Measurements from ENCODE around the gene DDA1.

The DDA1 gene

DNA sequence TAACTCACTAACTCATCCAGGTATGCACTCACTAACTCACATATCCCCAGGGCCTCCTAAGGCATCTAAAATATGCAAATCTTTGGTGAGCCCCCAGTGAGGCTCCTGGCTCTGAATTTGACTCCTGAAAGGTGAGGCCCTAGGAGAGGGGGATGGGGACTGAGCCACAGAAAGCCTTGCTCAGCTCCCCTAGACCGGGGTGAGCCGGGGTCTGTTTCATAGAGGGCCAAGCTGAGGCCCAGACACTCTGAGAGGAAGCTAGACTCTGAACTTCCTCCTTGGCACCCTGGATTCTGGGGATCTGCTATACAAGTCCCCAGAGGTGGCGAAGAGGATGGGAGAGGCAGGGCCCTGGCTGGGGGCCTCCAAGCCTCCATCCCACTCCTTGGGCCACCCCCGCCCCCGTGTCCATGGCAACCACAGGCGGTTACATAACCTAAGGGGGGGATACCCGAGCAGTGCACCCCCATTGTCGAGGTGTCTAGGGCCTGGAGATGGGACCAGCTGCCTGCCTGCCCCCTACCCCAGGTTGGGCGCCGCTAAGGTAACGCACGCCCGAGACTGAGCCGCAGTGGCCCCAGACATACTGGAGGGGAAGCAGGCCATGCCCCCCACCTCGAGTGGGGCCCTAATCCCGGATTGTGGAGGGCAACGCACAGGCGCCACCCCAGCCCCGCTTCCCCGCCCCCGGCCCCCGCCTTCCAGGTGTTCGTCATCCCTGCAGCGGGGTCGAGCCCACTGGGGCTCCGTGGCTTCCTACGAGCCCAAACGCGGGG, 6.8 kb upstream of the DDA1 start:
- peak; percentile 26 for DNase-seq
- Mint-ChIP-seq H3K27ac (no peak overlapping the region), H3K9me3 (peaks cover 9% of the 10 kb centered on the region), H3K36me3 (ENCODE audit: low read depth) (peaks cover 27% of the 10 kb centered on the region), H3K4me1 (peaks cover 33% of the 10 kb centered on the region), H3K4me3 (peak overlapping the region; percentile 74), H3K27me3 (ENCODE audit: low read depth, poor library complexity) (peaks cover 3% of the 10 kb centered on the region)
- TF ChIP-seq, protein P1, sequence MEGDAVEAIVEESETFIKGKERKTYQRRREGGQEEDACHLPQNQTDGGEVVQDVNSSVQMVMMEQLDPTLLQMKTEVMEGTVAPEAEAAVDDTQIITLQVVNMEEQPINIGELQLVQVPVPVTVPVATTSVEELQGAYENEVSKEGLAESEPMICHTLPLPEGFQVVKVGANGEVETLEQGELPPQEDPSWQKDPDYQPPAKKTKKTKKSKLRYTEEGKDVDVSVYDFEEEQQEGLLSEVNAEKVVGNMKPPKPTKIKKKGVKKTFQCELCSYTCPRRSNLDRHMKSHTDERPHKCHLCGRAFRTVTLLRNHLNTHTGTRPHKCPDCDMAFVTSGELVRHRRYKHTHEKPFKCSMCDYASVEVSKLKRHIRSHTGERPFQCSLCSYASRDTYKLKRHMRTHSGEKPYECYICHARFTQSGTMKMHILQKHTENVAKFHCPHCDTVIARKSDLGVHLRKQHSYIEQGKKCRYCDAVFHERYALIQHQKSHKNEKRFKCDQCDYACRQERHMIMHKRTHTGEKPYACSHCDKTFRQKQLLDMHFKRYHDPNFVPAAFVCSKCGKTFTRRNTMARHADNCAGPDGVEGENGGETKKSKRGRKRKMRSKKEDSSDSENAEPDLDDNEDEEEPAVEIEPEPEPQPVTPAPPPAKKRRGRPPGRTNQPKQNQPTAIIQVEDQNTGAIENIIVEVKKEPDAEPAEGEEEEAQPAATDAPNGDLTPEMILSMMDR (IDR thresholded peaks at IDR 0.05) = no peak

DNA sequence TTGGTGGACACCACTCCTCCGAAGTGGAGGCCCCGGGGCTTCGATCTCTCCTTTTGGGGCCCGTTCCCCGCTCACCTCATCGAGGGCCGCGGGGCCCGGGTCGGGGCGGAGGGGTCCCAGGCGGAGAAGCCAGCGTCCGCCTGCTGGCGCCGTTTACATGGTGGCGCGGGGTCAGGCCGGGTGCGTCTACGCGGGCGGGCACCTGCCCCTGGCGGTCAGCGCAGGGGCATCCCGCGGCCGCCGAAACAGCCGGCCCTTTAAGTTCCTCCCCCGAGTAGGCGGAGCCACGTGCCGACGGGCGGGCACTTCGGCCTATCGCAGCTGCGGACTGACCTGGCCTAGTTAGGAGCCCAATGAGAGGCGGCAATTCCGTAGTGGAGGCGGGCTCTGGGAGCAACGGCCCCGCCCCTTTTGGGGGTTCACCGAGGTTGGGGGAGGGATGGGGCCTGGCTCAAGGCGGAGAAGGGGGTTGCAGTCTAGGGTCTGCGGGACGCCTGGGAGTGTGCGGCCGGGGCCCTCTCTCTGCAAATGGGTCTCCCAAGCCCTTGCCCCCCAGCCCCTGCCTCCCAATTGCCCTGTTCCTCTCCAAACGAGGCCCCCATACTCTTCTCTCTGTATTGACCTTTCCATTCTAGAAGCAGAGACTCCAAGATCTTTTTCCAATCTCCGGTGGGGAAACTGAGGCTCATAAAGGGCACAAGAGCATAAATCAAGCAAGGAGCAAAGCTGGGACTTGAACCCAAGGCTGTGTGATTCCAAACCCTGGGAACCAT, 6.0 kb upstream of the DDA1 start, which contains the start of gene ABHD8:
Gene ABHD8 (minus strand): TSS at position 259 of the 773 bp plus-strand sequence. CDS start 1,809 bp downstream, outside the sequence.
- H3K27ac Mint-ChIP-seq = no peak within 1 kb of the TSS
- peaks cover 3% of the 10 kb centered on the region for H3K27me3 Mint-ChIP-seq (ENCODE audit: low read depth, poor library complexity)
- peak; percentile 98 for DNase-seq
- H3K9me3 Mint-ChIP-seq = peaks cover 5% of the 10 kb centered on the region
- TF ChIP-seq, protein P1 (IDR thresholded peaks at IDR 0.05) = peak; percentile 72
- H3K4me3 Mint-ChIP-seq = peak within 1 kb of the TSS; percentile 74
- H3K4me1 Mint-ChIP-seq = peaks cover 38% of the 10 kb centered on the region
- peaks cover 19% of the 10 kb centered on the region for H3K36me3 Mint-ChIP-seq (ENCODE audit: low read depth)

- H3K36me3 Mint-ChIP-seq (ENCODE audit: low read depth) = peaks cover 13% of the 10 kb centered on the region
- H3K27me3 Mint-ChIP-seq (ENCODE audit: low read depth, poor library complexity) = peaks cover 3% of the 10 kb centered on the region
- H3K9me3 Mint-ChIP-seq = peaks cover under 1% of the 10 kb centered on the region
- H3K4me3 Mint-ChIP-seq = peak overlapping the region; percentile 74
- H3K4me1 Mint-ChIP-seq = peaks cover 40% of the 10 kb centered on the region
- TF ChIP-seq, protein P1 (IDR thresholded peaks at IDR 0.05) = no peak
- H3K27ac Mint-ChIP-seq = no peak overlapping the region
- no peak for DNase-seq
Measured at GRCh38 chr19:17303940-17304267, 5.5 kb upstream of the DDA1 start.

GRCh38 chr19:17304386-17305215, 4.8 kb upstream of the DDA1 start:
- no peak for DNase-seq
- Mint-ChIP-seq H3K36me3 (ENCODE audit: low read depth) (peaks cover 12% of the 10 kb centered on the region), H3K4me3 (peak overlapping the region; percentile 86), H3K9me3 (no peaks in the 10 kb centered on the region), H3K4me1 (peaks cover 45% of the 10 kb centered on the region), H3K27me3 (ENCODE audit: low read depth, poor library complexity) (peaks cover 3% of the 10 kb centered on the region), H3K27ac (peak overlapping the region; percentile 93)
- TF ChIP-seq, protein P1 (IDR thresholded peaks at IDR 0.05) = no peak

DNA sequence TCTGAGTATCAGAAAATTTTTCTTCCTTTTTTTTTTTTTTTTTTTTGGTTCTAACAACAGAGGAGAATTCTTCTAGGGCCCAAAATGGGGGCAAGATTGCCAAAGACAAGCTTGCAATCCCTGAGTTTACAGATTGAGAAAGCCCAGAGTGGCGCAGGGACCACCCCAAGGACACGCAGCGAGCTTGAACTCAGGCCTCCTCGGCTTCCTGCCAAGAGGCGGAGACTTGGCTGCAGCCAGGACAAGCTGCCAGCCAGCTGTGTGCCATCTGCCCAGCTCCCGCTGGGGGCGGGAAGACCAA, 4.2 kb upstream of the DDA1 start:
- Mint-ChIP-seq H3K27me3 (ENCODE audit: low read depth, poor library complexity) (peaks cover 3% of the 10 kb centered on the region), H3K27ac (peak overlapping the region; percentile 93), H3K36me3 (ENCODE audit: low read depth) (peaks cover 8% of the 10 kb centered on the region), H3K9me3 (no peaks in the 10 kb centered on the region), H3K4me3 (peak overlapping the region; percentile 86), H3K4me1 (peaks cover 48% of the 10 kb centered on the region)
- TF ChIP-seq, protein P1 (IDR thresholded peaks at IDR 0.05) = no peak
- DNase-seq = no peak
